ENCODE measurements around the gene RPL41. TPM values are rescaled to one million over a fixed set of nuclear protein-coding genes. Genes with fewer than 3 reads are reported as not detected.

The RPL41 gene
- total and polyA plus RNA-seq, 9 of the 15 experiments (the other 6 are each of a cell fraction or from before 2014, with no cell fraction given) = 3,403 to 11,276 (median 5,604) TPM

DNA sequence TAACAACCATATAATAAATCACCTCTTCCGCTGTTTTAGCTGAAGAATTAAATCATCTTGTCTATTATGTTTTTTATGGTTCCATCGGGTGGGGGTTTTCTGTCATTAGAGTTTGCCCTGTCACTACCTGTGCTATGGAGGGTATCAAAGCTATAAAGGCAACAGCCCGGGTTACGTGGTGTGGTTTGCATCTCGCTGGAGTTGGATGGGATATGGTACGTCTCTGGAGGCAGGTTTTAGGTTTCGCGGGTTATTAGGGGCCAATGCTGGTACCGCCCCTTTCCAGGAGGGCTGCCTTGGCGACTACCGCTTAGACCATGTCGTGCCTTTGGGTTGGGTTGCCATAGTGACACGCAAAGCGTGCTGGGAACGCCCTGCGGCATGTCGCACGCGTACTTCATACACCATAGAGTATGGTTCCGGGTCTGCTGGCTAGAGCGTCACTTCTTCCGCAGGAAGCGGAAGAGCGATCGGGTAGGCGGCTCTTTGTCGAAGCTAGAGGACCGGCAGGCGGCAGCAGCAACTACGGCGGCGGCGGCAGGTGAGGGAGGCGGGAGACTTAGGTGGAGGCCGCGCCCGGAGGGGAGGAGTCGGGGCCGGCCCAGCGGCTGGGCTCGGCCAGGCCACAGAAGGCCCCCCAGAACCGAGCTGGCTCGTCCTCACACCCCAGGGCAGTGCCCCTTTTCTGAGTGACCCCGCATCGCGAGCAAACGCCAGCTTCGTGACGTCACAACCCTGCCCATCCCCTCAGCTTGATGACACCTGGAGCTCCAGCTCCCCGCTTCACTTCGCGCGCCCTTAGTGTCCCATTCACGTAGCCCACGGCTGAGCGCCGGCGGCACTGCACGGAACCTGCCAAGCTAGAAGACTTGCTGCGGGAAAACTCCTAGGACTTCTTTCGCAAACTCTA, 1.6 kb downstream of the RPL41 start, which contains the start of gene ZC3H10 (continued):
- TF ChIP-seq POLR2H (tag; IDR thresholded peaks at IDR 0.05; ENCODE audit: low read depth) = peak; percentile 95
- TF ChIP-seq MCM5 (IDR thresholded peaks at IDR 0.05; ENCODE audit: low read depth) = no peak
- no peak for TF ChIP-seq FOS (IDR thresholded peaks at IDR 0.05; ENCODE audit: extremely low read depth, insufficient read length)
- TF ChIP-seq, protein P1, sequence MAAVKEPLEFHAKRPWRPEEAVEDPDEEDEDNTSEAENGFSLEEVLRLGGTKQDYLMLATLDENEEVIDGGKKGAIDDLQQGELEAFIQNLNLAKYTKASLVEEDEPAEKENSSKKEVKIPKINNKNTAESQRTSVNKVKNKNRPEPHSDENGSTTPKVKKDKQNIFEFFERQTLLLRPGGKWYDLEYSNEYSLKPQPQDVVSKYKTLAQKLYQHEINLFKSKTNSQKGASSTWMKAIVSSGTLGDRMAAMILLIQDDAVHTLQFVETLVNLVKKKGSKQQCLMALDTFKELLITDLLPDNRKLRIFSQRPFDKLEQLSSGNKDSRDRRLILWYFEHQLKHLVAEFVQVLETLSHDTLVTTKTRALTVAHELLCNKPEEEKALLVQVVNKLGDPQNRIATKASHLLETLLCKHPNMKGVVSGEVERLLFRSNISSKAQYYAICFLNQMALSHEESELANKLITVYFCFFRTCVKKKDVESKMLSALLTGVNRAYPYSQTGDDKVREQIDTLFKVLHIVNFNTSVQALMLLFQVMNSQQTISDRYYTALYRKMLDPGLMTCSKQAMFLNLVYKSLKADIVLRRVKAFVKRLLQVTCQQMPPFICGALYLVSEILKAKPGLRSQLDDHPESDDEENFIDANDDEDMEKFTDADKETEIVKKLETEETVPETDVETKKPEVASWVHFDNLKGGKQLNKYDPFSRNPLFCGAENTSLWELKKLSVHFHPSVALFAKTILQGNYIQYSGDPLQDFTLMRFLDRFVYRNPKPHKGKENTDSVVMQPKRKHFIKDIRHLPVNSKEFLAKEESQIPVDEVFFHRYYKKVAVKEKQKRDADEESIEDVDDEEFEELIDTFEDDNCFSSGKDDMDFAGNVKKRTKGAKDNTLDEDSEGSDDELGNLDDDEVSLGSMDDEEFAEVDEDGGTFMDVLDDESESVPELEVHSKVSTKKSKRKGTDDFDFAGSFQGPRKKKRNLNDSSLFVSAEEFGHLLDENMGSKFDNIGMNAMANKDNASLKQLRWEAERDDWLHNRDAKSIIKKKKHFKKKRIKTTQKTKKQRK (IDR thresholded peaks at IDR 0.05; ENCODE audit: borderline replicate concordance, low read depth, low read length) = 0 out of 2 replicates have a peak, but pooled peaks have one; percentile 22
- TF ChIP-seq KDM4B (IDR thresholded peaks at IDR 0.05; ENCODE audit: borderline replicate concordance in 2 of 2, low read depth in 1 of 2) = peak in 1 of 2 experiments; percentile 98; a peak in 2 of 4 replicates
- no peak for TF ChIP-seq ZNF23 (CRISPR knock-in tag; IDR thresholded peaks at IDR 0.05)
- no peak for TF ChIP-seq GTF2A2 (tag; IDR thresholded peaks at IDR 0.05)
- peak; percentile 80 to 87 for TF ChIP-seq FOXK2 (conservative IDR thresholded peaks at IDR 0.05 in 1 of 2, IDR thresholded peaks at IDR 0.05 in 1 of 2; ENCODE audit: low read depth in 2 of 2)
- peak; percentile 89 for TF ChIP-seq GMEB1 (CRISPR knock-in tag; IDR thresholded peaks at IDR 0.05)
- TF ChIP-seq ZNF197 (CRISPR knock-in tag; IDR thresholded peaks at IDR 0.05; ENCODE audit: low read depth) = no peak
- no peak for TF ChIP-seq ZNF311 (CRISPR knock-in tag; IDR thresholded peaks at IDR 0.05)
- TF ChIP-seq ZNF639 (CRISPR knock-in tag; conservative IDR thresholded peaks at IDR 0.05 in 1 of 2, IDR thresholded peaks at IDR 0.05 in 1 of 2) = peak in 1 of 2 experiments; percentile 98; a peak in 2 of 4 replicates
- TF ChIP-seq MYC (IDR thresholded peaks at IDR 0.05; ENCODE audit: low read depth, low read length) = peak; percentile 98
- TF ChIP-seq MYC (CRISPR knock-in tag; IDR thresholded peaks at IDR 0.05; ENCODE audit: borderline replicate concordance, low read depth) = peak; percentile 59; the same call in 1 of the 2 replicates
- TF ChIP-seq FOXP1 (CRISPR knock-in tag; IDR thresholded peaks at IDR 0.05) = peak; percentile 23
- 0 out of 2 replicates have a peak, but pooled peaks have one; percentile 36 for TF ChIP-seq ZBTB2 (IDR thresholded peaks at IDR 0.05)
- no peak for TF ChIP-seq E2F3 (CRISPR knock-in tag; IDR thresholded peaks at IDR 0.05)
- TF ChIP-seq SPI1 (IDR thresholded peaks at IDR 0.05; ENCODE audit: borderline replicate concordance, low read depth, low read length) = peak; percentile 82
- TF ChIP-seq PRMT5 (CRISPR knock-in tag; IDR thresholded peaks at IDR 0.05) = no peak

All from K562 (cell line).